Gastrocnemius medialis (tissue), 4 donors: ENCODE measurements around the gene CBY2. TPM values are rescaled to one million over a fixed set of nuclear protein-coding genes. Genes with fewer than 3 reads are reported as not detected.

ENCODE experiments used
- ATAC-seq, 2 donors: fragments of 150-250 bp; one replicate each; pipeline ENCODE4 v1.9.1; 2016
- DNase-seq, 2 donors: peaks; one replicate each; pipeline ENCODE4 v3.0.0-alpha.2; 2019
- H3K27ac ChIP-seq, 4 donors: fragments of 200-600 bp; sonication (generic); 1 replicate in 1 of 4; 2 replicates in 3 of 4; pipeline ENCODE4 v1.5.1; 2016 to 2018; ENCODE audit warnings: mild to moderate bottlenecking in 2 of 4, moderate library complexity in 1 of 4
- H3K27me3 ChIP-seq, 3 donors: fragments of 200-600 bp; sonication (generic) in 2 of 3; 1 replicate in 1 of 3; 2 replicates in 2 of 3; pipeline versions ENCODE4 v1.5.1 to v1.6.0; 2016 to 2019; ENCODE audit warnings: mild to moderate bottlenecking in 1 of 3, moderate library complexity in 1 of 3
- H3K36me3 ChIP-seq, 2 donors: fragments of 200-600 bp; sonication (generic) in 1 of 2; one replicate each; pipeline ENCODE4 v1.5.1; 2017 to 2018
- H3K4me1 ChIP-seq, 2 donors: fragments of 200-600 bp; sonication (generic) in 1 of 2; one replicate each; pipeline ENCODE4 v1.5.1; 2016 to 2017; ENCODE audit warnings: mild to moderate bottlenecking in 2 of 2
- H3K4me3 ChIP-seq, 4 donors: fragments of 200-600 bp; sonication (generic) in 3 of 4; 1 replicate in 1 of 4; 2 replicates in 3 of 4; pipeline ENCODE4 v1.5.1; 2016 to 2019; ENCODE audit warnings: mild to moderate bottlenecking in 2 of 4
- H3K9me3 ChIP-seq, 3 donors: fragments of 200-600 bp; sonication (generic) in 2 of 3; 1 replicate in 1 of 3; 2 replicates in 2 of 3; pipeline ENCODE4 v1.5.1; 2016 to 2019
- CTCF ChIP-seq, 5 experiments: fragments of 450-650 bp in 3 of 5; fragments of 200-600 bp in 2 of 5; sonication (generic) in 2 of 5; IDR thresholded peaks in 4 of 5; conservative IDR thresholded peaks in 1 of 5; 1 replicate in 4 of 5; 2 replicates in 1 of 5; pipeline ENCODE4 v1.5.1; 2016 to 2019; ENCODE audit warnings: antibody characterized with exemption in 5 of 5, mild to moderate bottlenecking in 3 of 5, moderate library complexity in 3 of 5
- POLR2A ChIP-seq, 2 donors: fragments of 450-650 bp; IDR thresholded peaks; one replicate each; pipeline ENCODE4 v1.6.1; 2017; ENCODE audit warnings: antibody characterized with exemption in 2 of 2, mild to moderate bottlenecking in 2 of 2, moderate library complexity in 2 of 2
- in situ Hi-C, 4 donors: fragments of 200-750 bp; cut with MboI; loops; one replicate each; pipeline versions ENCODE4 v1.15.0 to v1.8.0; 2017; ENCODE audit warnings: low sequenced_read_pairs in 4 of 4
- intact Hi-C: fragments of 100-400 bp; cut with DNase I; formaldehyde crosslinking; loops from one replicate; pipeline ENCODE4 v1.15.1; 2023; ENCODE audit warnings: low total_unique reads
- total RNA-seq, 4 donors: library from RNA; depleted of rRNA; stranded (reverse); fragments of >200 nt; gene quantifications; one replicate each; pipeline versions ENCODE4 v1.1.0 to v1.2.3, GENCODE V29; 2016

The CBY2 gene
- total RNA-seq, 4 donors from 2014 or later: not detected

GRCh38 chr13:45700971-45701900 lies 884 bp upstream of the CBY2 start:
- no peak for ATAC-seq
- Histone ChIP-seq H3K4me1 (no peaks in the 10 kb centered on the region), H3K27me3 (no peaks in the 10 kb centered on the region), H3K36me3 (no peaks in the 10 kb centered on the region), H3K4me3 (no peak overlapping the region), H3K9me3 (no peaks in the 10 kb centered on the region), H3K27ac (no peak overlapping the region)
- intact Hi-C loops (no loop called here), in situ Hi-C loops (no loop called here)
- TF ChIP-seq POLR2A (IDR thresholded peaks at IDR 0.05): no peak
- TF ChIP-seq CTCF (IDR thresholded peaks at IDR 0.05 in 4 of 5, conservative IDR thresholded peaks at IDR 0.05 in 1 of 5): no peak
- no peak for DNase-seq

- H3K27ac ChIP-seq: no peak overlapping the region
- intact Hi-C loops: no loop called here
- no peaks in the 10 kb centered on the region for H3K36me3 ChIP-seq
- DNase-seq: no peak
- no peaks in the 10 kb centered on the region for H3K9me3 ChIP-seq
- no peaks in the 10 kb centered on the region for H3K4me1 ChIP-seq
- no peak for ATAC-seq
- H3K27me3 ChIP-seq: no peaks in the 10 kb centered on the region
- no peak for TF ChIP-seq CTCF (IDR thresholded peaks at IDR 0.05 in 4 of 5, conservative IDR thresholded peaks at IDR 0.05 in 1 of 5)
- TF ChIP-seq POLR2A (IDR thresholded peaks at IDR 0.05): no peak
- no peak overlapping the region for H3K4me3 ChIP-seq
- in situ Hi-C loops: no loop called here
Observed at GRCh38 chr13:45702869-45703391, 810 bp downstream of the CBY2 start.

- H3K9me3 ChIP-seq: no peaks in the 10 kb centered on the region
- no peak for ATAC-seq
- H3K27me3 ChIP-seq: no peaks in the 10 kb centered on the region
- no peak overlapping the region for H3K4me3 ChIP-seq
- H3K27ac ChIP-seq: no peak overlapping the region
- no peak for TF ChIP-seq CTCF (IDR thresholded peaks at IDR 0.05 in 4 of 5, conservative IDR thresholded peaks at IDR 0.05 in 1 of 5)
- TF ChIP-seq POLR2A (IDR thresholded peaks at IDR 0.05): no peak
- intact Hi-C loops (no loop called here), in situ Hi-C loops (no loop called here)
- no peak for DNase-seq
- H3K4me1 ChIP-seq: no peaks in the 10 kb centered on the region
- no peaks in the 10 kb centered on the region for H3K36me3 ChIP-seq
Observed at GRCh38 chr13:45704211-45704739, 2.2 kb downstream of the CBY2 start.

DNA sequence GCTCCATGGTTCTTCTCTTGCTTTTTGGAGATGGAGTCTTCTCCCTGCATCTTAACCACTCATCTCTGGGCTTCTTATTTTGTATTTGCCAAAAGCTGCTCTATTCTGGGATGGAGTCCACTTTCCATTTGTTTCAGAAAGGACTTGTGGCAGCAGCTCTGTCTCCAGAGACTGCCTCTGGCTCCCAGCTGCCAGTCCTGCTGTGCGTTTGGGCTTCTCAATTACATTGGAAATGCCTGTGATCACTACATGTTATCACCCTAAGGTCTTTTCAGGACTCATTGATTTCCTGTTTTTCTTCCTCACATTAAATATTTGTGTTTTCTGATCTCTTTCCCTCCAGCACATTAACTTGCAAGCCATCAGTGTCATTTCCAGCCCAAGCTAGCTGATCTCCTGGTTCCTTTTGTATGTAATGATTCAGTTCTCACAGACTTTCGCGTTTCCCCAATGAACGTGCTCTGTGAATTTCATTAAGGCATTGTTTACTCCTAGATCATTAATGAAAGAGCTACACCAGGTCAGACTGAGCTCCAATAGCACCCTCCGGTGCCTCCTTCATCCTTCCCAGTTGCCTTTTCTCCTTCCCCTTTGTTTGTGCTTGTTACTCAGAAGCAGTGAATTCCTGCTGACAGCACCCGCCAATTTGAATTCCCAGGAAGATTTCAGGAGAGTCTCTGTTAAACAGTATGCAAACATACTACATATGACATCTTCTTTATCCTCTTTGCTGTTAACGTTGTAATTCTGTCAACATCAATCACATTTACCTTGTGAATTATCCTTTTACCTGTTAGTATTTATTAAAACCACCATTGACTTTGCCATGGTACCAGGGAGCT lies 3.0 kb downstream of the CBY2 start:
- no peaks in the 10 kb centered on the region for H3K36me3 ChIP-seq
- in situ Hi-C loops: no loop called here
- TF ChIP-seq CTCF (IDR thresholded peaks at IDR 0.05 in 4 of 5, conservative IDR thresholded peaks at IDR 0.05 in 1 of 5): no peak
- no peak for TF ChIP-seq POLR2A (IDR thresholded peaks at IDR 0.05)
- H3K4me3 ChIP-seq: no peak overlapping the region
- DNase-seq (no peak), ATAC-seq (no peak)
- intact Hi-C loops: no loop called here
- H3K4me1 ChIP-seq: no peaks in the 10 kb centered on the region
- H3K27me3 ChIP-seq: no peaks in the 10 kb centered on the region
- no peak overlapping the region for H3K27ac ChIP-seq
- H3K9me3 ChIP-seq: no peaks in the 10 kb centered on the region
